Neuron (in vitro differentiated cells): ENCODE results near the gene TMEM101.
"Not testable (repeated sequence)": the region's sequence is repeated elsewhere in the genome, so short reads cannot be mapped to it uniquely, and the experiment has no call there.

Experiments used
- H2AFZ ChIP-seq: one replicate; pipeline ENCODE4 v1.6.1; 2013; ENCODE audit warnings: low read depth, mild to moderate bottlenecking, inconsistent platforms, low read length, moderate library complexity
- H3K27me3 ChIP-seq: one replicate; pipeline ENCODE4 v1.6.1; 2013; ENCODE audit warnings: low read length; ENCODE audit not compliant: insufficient read depth
- H3K36me3 ChIP-seq: one replicate; pipeline ENCODE4 v1.6.1; 2013; ENCODE audit warnings: low read length; ENCODE audit not compliant: insufficient read depth
- H3K4me1 ChIP-seq: one replicate; pipeline ENCODE4 v1.6.1; 2013; ENCODE audit warnings: low read length; ENCODE audit not compliant: insufficient read depth
- H3K4me3 ChIP-seq: 2 replicates; pipeline ENCODE4 v1.5.1; 2013; ENCODE audit warnings: mild to moderate bottlenecking, low read length, moderate library complexity
- H3K9me3 ChIP-seq: one replicate; pipeline ENCODE4 v1.6.1; 2013; ENCODE audit warnings: low read length

The TMEM101 gene

DNA sequence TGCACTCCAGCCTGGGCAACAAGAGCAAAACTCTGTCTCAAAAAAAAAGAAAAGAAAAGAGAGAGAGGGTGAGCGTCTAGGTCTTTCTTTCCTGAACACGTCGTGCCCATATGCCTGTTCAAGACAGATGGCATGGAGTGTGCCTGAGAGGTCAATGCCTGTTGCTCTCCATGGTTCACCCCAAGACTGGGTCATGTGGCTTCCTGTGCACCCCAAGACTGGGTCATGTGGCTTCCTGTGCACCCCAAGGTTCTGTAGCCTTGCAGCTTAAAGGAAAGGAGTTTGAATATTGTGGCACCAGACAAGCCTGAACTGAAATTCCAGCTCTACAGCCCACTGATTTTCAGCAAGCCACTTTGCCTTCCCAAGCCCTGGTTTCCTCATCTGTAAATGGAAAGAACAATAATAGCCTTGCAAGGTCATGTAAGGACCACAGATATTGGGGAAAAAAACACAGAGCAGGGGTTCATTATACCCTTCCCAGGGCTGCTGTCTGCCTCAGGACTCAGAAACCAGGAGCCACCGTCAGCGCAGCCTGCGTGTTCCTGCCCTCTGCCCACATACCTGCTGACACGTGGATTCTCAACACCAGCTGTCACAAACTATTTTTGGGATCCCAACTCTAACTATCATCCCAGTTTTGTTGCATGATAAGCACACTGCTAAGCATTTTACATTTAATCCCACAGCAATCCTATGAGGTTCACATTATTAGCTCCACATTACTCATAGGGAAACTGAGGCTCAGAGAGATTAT is 28.4 kb downstream of the TMEM101 start:
- Histone ChIP-seq H3K9me3 (no peaks in the 10 kb centered on the region), H3K36me3 (no peaks in the 10 kb centered on the region), H3K27me3 (peaks cover 48% of the 10 kb centered on the region), H2AFZ (no peak overlapping the region), H3K4me1 (no peaks in the 10 kb centered on the region), H3K4me3 (no peak overlapping the region)

DNA sequence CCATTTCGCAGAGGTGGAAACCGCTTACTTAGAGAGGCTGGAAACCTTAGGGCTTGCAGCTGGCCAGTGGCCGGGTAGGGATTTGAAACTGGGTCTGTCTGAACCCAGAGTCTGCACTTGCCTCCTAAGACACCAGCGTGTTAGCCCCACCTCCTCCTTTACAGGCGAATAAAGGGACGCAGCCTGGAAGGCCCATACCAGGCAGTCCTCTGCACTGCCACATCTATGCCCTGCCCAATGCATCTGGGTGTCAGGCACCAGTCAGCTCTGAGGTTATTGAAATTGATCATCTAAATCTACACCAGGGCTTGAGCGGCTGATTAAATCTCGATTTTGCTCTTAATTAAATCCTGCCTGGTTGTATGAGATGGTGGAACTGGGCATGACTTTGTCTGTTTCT is 30.2 kb downstream of the TMEM101 start:
- H3K36me3 ChIP-seq, result no peaks in the 10 kb centered on the region
- no peak overlapping the region for H3K4me3 ChIP-seq
- H3K27me3 ChIP-seq, result peaks cover 48% of the 10 kb centered on the region
- no peaks in the 10 kb centered on the region for H3K4me1 ChIP-seq
- no peaks in the 10 kb centered on the region for H3K9me3 ChIP-seq
- no peak overlapping the region for H2AFZ ChIP-seq

DNA sequence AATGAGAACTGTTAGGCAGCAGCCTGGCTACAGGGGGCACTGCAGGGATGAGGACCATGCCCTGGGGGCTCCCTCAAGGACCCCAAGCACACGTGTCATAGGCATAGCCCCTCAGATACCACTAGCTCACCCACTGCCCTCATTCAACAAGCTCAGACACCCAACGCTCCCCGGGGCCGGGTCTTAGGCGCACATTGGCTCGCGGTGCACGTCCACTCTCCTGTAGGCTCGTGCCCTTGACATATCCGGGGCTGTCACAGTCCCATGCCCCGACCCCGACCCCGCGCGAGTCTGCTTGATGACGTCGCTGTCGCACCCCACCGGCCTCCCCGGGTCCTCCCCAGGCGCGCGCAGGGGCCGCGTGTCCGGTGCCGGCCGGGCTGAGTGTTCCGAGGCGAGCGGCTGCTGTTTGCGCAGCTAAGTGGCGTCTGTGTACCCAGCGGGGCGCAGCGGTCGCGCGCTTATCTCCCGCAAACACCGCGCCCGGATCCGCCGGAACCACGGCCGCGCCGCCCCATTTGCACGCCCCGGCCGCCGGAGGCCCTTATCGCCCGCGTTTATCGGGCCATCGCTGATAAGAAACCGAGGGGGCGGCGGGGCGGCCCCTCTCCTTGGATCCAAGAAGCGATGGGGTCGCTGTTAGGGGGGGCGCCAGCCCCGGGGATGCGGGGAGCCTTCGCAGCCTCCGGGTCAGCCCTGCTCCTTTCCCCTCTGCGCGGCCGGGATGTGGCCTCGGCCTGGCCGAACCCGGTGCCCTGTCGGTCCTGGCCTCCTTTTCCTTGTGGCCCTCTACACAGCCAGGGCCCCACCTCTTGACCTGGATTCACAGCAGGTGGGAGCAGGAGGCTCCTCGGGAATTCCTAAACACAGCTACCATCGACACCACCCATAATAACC is 31.0 kb downstream of the TMEM101 start:
- H3K36me3 ChIP-seq, result no peaks in the 10 kb centered on the region
- H2AFZ ChIP-seq, result peak overlapping the region; percentile 31
- H3K9me3 ChIP-seq, result no peaks in the 10 kb centered on the region
- H3K27me3 ChIP-seq, result peaks cover 49% of the 10 kb centered on the region
- H3K4me1 ChIP-seq, result no peaks in the 10 kb centered on the region
- peak overlapping the region; percentile 15 for H3K4me3 ChIP-seq

DNA sequence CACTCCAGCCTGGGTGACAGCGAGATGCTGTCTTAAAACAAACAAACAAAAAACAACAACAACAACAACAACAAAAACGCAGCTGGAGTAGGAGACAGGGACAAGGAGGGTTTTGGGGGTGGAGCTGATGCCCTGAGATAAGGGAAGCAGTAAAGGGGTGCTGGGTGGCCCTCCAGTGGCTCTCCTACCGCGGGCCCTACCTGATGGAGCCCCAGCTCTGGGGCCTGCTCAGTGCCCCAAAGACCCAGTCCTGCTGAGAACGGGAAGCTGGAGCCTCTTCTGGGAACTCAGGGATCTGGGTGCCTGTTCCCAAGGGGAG is 31.6 kb downstream of the TMEM101 start:
- peaks cover 54% of the 10 kb centered on the region for H3K27me3 ChIP-seq

DNA sequence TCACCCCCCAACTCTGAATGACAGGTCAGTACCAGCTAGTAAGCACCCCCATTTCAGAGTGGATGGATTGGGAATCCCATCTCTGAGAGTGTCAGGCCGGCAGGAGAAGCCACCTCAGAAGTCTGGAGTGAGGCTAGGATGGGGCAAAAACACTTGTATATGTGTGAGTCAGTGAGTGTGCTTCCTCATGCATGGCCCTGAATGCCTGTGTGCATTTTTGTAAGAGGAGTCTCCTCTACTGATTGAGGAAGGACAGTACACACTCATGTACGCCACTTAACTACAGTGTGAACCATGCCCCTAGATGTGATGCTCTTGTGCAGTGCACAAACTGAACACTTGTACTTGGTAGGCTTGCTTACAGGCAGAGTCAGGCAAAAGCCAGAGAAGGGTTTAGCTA is 32.6 kb downstream of the TMEM101 start:
- Histone ChIP-seq H3K36me3 (no peaks in the 10 kb centered on the region), H2AFZ (no peak overlapping the region), H3K9me3 (no peaks in the 10 kb centered on the region), H3K27me3 (peaks cover 55% of the 10 kb centered on the region), H3K4me1 (no peaks in the 10 kb centered on the region), H3K4me3 (no peak overlapping the region)

More for the DNA sequence above, 31.6 kb downstream of the TMEM101 start:
- Histone ChIP-seq H3K9me3 (no peaks in the 10 kb centered on the region), H3K36me3 (no peaks in the 10 kb centered on the region), H2AFZ (no peak overlapping the region), H3K4me1 (no peaks in the 10 kb centered on the region), H3K4me3 (no peak overlapping the region)

DNA sequence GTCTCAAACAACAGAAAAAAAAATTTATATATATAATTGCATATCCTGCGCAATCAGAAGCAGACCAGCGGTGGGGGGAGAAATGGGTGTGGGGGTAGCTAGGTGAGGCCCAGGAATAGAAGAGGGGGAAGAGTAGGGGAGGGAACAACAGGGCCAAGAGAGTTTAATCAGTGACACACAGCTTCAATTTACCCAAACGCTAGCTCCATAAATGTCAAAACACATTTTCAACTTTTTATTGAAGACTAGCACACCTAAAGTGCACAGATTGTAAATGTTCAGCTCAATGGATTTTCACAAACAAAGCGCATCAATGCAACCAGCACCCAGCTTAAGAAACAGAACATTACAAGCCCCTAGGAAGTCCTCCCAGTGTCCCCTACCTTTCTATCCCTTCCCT is 35.1 kb downstream of the TMEM101 start:
- H3K9me3 ChIP-seq, result no peaks in the 10 kb centered on the region
- H3K4me1 ChIP-seq, result peaks cover 3% of the 10 kb centered on the region
- H3K4me3 ChIP-seq, result no peak overlapping the region
- no peaks in the 10 kb centered on the region for H3K36me3 ChIP-seq
- peaks cover 41% of the 10 kb centered on the region for H3K27me3 ChIP-seq
- H2AFZ ChIP-seq, result no peak overlapping the region

DNA sequence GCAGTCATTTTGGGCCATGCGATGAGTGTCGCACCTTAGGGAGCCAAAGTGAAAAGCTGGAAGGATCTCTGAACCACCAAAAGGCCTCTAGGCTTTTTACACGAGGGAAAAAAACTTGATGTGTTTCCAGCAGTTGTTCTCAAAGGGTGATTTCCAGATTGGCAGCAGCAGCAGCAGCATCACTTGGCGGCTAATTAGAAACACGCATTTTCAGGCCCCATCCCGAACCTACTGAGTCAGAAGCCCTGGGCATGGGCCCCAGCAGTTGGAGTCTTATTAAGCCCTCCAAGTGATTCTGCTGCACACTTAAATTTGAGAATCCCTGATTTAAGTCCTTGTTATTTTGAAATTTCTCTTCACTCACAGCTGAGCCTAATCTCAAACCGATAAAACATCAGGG is 35.8 kb downstream of the TMEM101 start:
- peaks cover 4% of the 10 kb centered on the region for H3K4me1 ChIP-seq
- no peak overlapping the region for H3K4me3 ChIP-seq
- no peaks in the 10 kb centered on the region for H3K9me3 ChIP-seq
- H2AFZ ChIP-seq, result no peak overlapping the region
- H3K27me3 ChIP-seq, result peaks cover 35% of the 10 kb centered on the region
- no peaks in the 10 kb centered on the region for H3K36me3 ChIP-seq

DNA sequence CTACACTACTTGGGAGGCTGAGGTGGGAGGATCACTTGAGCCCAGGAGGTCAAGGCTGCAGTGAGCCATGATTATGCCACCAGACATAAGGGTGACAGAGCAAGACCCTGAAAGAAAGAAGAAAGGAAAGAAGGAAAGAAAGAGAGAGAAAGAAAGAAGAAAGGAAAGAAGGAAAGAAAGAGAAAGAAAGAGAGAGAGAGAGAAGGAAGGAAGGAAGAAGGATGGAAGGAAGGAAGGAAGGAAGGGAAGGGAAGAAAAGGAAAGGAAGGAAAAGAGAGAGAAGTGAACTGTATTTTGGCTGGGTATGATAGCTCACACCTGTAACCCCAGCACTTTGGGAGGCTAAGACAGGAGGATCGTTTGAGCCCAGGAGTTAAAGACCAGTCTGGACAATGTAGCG is 36.7 kb downstream of the TMEM101 start:
- Histone ChIP-seq H3K27me3 (peaks cover 25% of the 10 kb centered on the region), H3K4me3 (no peak overlapping the region), H3K36me3 (no peaks in the 10 kb centered on the region)

DNA sequence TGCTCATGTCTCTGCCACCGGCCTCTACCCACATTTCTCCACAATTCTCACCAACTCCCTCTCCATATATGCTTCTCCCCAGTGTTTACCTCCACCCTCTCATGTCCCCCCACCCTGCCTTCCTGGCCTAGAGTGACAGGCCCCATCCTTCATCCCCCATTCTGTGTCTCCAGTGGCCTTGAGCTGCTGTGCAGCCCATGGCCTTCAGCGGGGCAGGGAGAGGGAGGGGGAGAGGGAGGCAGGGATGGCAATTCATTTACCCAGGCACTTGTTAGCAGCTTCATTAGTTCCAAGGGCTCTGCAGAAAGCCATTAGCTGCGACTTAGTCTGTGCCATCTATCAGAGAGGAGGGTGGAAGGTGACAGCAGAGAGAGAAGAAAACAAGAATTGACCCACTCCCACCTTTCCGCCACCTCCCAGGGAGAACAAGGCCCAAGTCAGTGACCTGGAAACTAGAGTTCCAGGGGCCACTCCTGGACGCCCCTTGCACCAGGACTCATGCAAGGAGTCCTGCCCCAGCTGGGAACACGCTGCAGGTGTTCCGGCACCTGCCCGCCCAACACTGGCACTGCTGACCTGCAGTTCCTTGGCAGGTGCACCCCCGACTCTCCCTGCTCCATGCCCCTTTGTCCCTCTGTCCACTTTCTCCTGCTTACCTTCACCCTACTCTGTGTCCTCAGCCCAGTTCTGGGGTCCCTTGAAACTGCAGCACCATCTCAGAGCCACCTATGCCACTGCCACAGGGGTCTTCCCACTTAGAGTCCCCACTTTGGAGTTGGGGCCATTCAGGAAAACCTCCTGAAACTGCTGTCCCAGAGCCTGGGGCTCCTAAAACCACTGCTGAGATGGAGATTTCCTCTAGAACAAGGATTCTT is 37.6 kb downstream of the TMEM101 start:
- H2AFZ ChIP-seq, result no peak overlapping the region
- H3K4me1 ChIP-seq, result peaks cover 4% of the 10 kb centered on the region
- H3K36me3 ChIP-seq, result no peaks in the 10 kb centered on the region
- H3K4me3 ChIP-seq, result no peak overlapping the region
- H3K9me3 ChIP-seq, result no peaks in the 10 kb centered on the region
- peaks cover 16% of the 10 kb centered on the region for H3K27me3 ChIP-seq

More for the DNA sequence above, 36.7 kb downstream of the TMEM101 start:
- H2AFZ ChIP-seq, result no peak overlapping the region
- no peaks in the 10 kb centered on the region for H3K9me3 ChIP-seq
- peaks cover 4% of the 10 kb centered on the region for H3K4me1 ChIP-seq

DNA sequence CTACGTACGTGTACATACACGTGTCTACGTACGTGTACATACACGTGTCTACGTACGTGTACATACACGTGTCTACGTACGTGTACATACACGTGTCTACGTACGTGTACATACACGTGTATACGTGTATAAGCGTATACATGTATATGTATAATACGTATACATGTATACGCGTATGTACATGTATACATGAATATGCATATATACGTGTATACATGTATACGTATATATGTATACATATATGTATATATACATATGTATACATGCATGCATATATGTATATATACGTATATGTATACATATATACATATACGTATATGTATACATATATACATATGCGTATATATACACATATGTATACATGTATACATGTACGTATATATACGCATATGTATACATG is 38.9 kb downstream of the TMEM101 start:
- Histone ChIP-seq H3K4me1 (peaks cover 4% of the 10 kb centered on the region), H3K36me3 (no peaks in the 10 kb centered on the region), H2AFZ (no peak overlapping the region), H3K27me3 (peaks cover 11% of the 10 kb centered on the region), H3K4me3 (no peak overlapping the region), H3K9me3 (no peaks in the 10 kb centered on the region)

DNA sequence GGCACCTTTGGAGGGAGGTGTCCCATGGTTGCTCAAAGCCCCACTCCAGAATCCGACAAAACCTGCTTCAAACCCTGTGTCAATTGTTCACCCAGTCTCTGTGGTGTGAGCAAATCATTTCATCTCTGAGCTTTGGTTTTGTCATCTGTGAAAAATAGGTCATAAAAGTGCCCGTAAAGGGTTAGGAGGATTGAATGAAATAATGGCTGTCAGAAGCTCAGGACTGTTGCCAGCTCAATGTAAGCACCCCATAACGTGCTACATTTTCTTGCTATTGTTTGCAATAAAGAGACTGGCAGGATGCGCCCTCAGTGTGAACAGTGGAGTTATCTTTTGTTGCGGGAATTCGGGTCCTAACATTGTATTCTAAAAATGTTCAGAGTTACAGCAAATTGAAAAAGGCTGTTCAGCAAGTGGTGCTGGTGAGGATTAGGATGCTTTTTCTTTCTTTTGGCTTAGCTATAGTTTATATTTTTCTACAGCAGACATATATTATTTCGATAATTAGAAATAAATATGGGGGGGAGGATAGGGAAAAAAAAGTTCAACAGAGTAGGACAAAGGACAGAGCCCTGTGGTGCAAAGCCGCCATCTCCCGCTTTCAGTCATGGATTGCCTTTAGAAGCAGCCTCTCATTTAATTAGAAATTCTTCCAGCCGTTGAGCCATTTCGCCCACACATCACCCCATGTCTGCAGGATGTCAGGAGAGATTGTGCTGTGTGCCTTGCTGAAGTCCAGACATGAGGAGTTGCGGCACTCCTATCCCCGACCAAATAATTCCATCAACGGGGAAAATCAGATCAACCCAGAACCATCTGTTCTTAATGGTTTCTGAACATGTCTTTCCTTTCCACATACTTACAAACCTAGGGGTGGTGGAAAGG is 40.1 kb downstream of the TMEM101 start:
- Histone ChIP-seq H3K4me1 (peaks cover 4% of the 10 kb centered on the region), H2AFZ (no peak overlapping the region)

DNA sequence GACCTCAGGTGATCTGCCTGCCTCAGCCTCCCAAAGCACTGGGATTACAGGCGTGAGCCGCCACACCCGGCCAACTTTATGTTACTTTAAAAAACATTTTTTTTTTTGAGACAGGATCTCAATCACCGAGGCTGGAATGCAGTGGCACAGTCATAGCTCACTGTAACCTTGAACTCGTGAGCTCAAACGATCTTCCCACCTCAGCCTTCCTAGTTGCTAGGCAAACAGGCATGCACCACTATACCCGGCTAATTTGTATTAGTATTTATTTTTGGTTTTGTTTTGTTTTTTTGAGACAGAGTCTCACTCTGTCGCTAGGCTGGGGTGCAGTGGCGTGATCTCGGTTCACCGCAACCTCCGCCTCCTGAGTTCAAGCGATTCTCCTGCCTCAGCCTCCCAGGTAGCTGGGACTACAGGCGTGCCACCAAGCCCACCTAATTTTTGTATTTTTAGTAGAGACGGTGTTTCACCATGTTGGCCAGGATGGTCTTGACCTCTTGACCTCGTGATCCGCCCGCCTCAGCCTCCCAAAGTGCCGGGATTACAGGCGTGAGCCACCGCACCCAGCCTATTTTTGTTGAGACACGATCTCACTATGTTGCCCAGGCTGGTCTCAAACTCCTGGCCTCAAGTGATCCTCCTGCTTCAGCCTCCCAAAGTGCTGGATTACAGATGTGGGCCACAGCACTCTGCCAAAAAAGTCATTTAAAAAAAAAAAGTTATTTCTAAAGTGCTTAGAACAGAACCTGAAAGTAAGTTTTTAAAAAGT is 42.1 kb downstream of the TMEM101 start:
- not testable (repeated sequence) for H3K27me3 ChIP-seq, H3K4me3 ChIP-seq, H3K4me1 ChIP-seq

More for the DNA sequence above, 40.1 kb downstream of the TMEM101 start:
- Histone ChIP-seq H3K4me3 (no peak overlapping the region), H3K27me3 (peaks cover 11% of the 10 kb centered on the region), H3K36me3 (no peaks in the 10 kb centered on the region), H3K9me3 (no peaks in the 10 kb centered on the region)

More for the DNA sequence above, 42.1 kb downstream of the TMEM101 start:
- not testable (repeated sequence) for H3K36me3 ChIP-seq, H3K9me3 ChIP-seq, H2AFZ ChIP-seq
